HepG2 (cell line): ENCODE data around the gene SHISA5. TPM values are rescaled to one million over a fixed set of nuclear protein-coding genes. Genes with fewer than 3 reads are reported as not detected.

Experiments used
- BRD4 ChIP-seq: sonication (generic); formaldehyde crosslinking; IDR thresholded peaks from 2 replicates; pipeline ENCODE4 v1.4.0; 2020; ENCODE audit warnings: missing genetic modification reagents
- CAMTA2 ChIP-seq: sonication (generic); formaldehyde crosslinking; IDR thresholded peaks from 2 replicates; pipeline ENCODE4 v1.4.0; 2020; ENCODE audit warnings: mild to moderate bottlenecking, missing genetic modification reagents, borderline replicate concordance
- EZH2 ChIP-seq: conservative IDR thresholded peaks from 2 replicates; pipeline ENCODE4 v1.6.1; 2012; ENCODE audit warnings: mild to moderate bottlenecking, low read depth, low read length, moderate library complexity
- JUND ChIP-seq: sonication (generic); formaldehyde crosslinking; IDR thresholded peaks from 2 replicates; pipeline ENCODE4 v1.8.0; 2022; ENCODE audit warnings: mild to moderate bottlenecking, missing genetic modification reagents
- KDM3A ChIP-seq: IDR thresholded peaks from 2 replicates; pipeline ENCODE4 v1.6.1; 2018; ENCODE audit warnings: low read depth, missing compliant biosample characterization
- KDM4B ChIP-seq: sonication (generic); formaldehyde crosslinking; IDR thresholded peaks from 2 replicates; pipeline ENCODE4 v1.4.0; 2020; ENCODE audit warnings: missing genetic modification reagents
- KDM5B ChIP-seq: sonication (generic); formaldehyde crosslinking; IDR thresholded peaks from 2 replicates; pipeline ENCODE4 v1.4.0; 2020; ENCODE audit warnings: missing genetic modification reagents, mild to moderate bottlenecking, borderline replicate concordance
- SP5 ChIP-seq: IDR thresholded peaks from 2 replicates; pipeline ENCODE4 v1.6.1; 2016; ENCODE audit warnings: low read depth, borderline replicate concordance
- TGIF2 ChIP-seq: IDR thresholded peaks from 2 replicates; pipeline ENCODE4 v1.6.1; 2016; ENCODE audit warnings: control low read depth, missing compliant biosample characterization
- ZFP62 ChIP-seq: sonication (generic); formaldehyde crosslinking; IDR thresholded peaks from 2 replicates; pipeline ENCODE4 v1.4.0; 2020; ENCODE audit warnings: missing genetic modification reagents
- ZFP90 ChIP-seq: sonication (generic); formaldehyde crosslinking; IDR thresholded peaks from 2 replicates; pipeline ENCODE4 v1.8.0; 2022; ENCODE audit warnings: missing genetic modification reagents, mild to moderate bottlenecking, inconsistent platforms, borderline replicate concordance
- ZNF12 ChIP-seq: sonication (generic); formaldehyde crosslinking; IDR thresholded peaks from 2 replicates; pipeline ENCODE4 v1.5.0; 2020; ENCODE audit warnings: missing genetic modification reagents
- ZNF280B ChIP-seq: sonication (generic); formaldehyde crosslinking; IDR thresholded peaks from 2 replicates; pipeline ENCODE4 v1.5.0; 2020; ENCODE audit warnings: missing genetic modification reagents, mild to moderate bottlenecking, borderline replicate concordance
- ZNF44 ChIP-seq: sonication (generic); formaldehyde crosslinking; IDR thresholded peaks from 2 replicates; pipeline ENCODE4 v1.5.1; 2020; ENCODE audit warnings: mild to moderate bottlenecking, missing genetic modification reagents
- ZNF496 ChIP-seq: sonication (generic); formaldehyde crosslinking; IDR thresholded peaks from 2 replicates; pipeline ENCODE4 v1.8.1; 2023; ENCODE audit warnings: mild to moderate bottlenecking, moderate library complexity, missing genetic modification reagents; ENCODE audit not compliant: insufficient replicate concordance
- ZNF501 ChIP-seq: sonication (generic); formaldehyde crosslinking; IDR thresholded peaks from 2 replicates; pipeline ENCODE4 v1.5.1; 2020; ENCODE audit warnings: mild to moderate bottlenecking, moderate library complexity, missing genetic modification reagents
- ZNF547 ChIP-seq: sonication (generic); formaldehyde crosslinking; IDR thresholded peaks from 2 replicates; pipeline ENCODE4 v1.5.1; 2020; ENCODE audit warnings: mild to moderate bottlenecking, missing genetic modification reagents
- ZNF570 ChIP-seq: sonication (generic); formaldehyde crosslinking; IDR thresholded peaks from 2 replicates; pipeline ENCODE4 v1.4.0; 2020; ENCODE audit warnings: mild to moderate bottlenecking, missing genetic modification reagents, borderline replicate concordance
- ZNF678 ChIP-seq: sonication (generic); formaldehyde crosslinking; IDR thresholded peaks from 2 replicates; pipeline ENCODE4 v1.4.0; 2020; ENCODE audit warnings: mild to moderate bottlenecking, missing genetic modification reagents
- ZNF704 ChIP-seq: sonication (generic); formaldehyde crosslinking; IDR thresholded peaks from 2 replicates; pipeline ENCODE4 v1.8.1; 2023; ENCODE audit warnings: mild to moderate bottlenecking, inconsistent platforms, moderate library complexity, missing genetic modification reagents, borderline replicate concordance
- ZNF747 ChIP-seq: sonication (generic); formaldehyde crosslinking; IDR thresholded peaks from 2 replicates; pipeline ENCODE4 v1.8.1; 2023; ENCODE audit warnings: missing genetic modification reagents, mild to moderate bottlenecking, borderline replicate concordance
- ZNF780A ChIP-seq: sonication (generic); formaldehyde crosslinking; IDR thresholded peaks from 2 replicates; pipeline ENCODE4 v1.8.0; 2022; ENCODE audit warnings: mild to moderate bottlenecking, missing genetic modification reagents, moderate library complexity
- ZNF878 ChIP-seq: sonication (generic); formaldehyde crosslinking; IDR thresholded peaks from 2 replicates; pipeline ENCODE4 v1.8.1; 2023; ENCODE audit warnings: mild to moderate bottlenecking, missing genetic modification reagents, moderate library complexity
- polyA plus RNA-seq, 8 experiments: library from polyadenylated mRNA; depleted of rRNA in 3 of 8; stranded (reverse) in 7 of 8; unstranded in 1 of 8; fragments of >200 nt; fragmentation: Illumina TruSeq in 4 of 8; extraction: Trizol in 4 of 8; gene quantifications; 2 replicates each; pipeline versions ENCODE4 v1.2.1 to v1.2.3, GENCODE V29; 2011 to 2016; ENCODE audit warnings: low read depth in 4 of 8, missing spikeins in 1 of 8, mixed read lengths in 1 of 8; ENCODE audit not compliant: insufficient read depth in 1 of 8
- total RNA-seq, 5 experiments: library from RNA; depleted of rRNA; stranded (reverse); fragments of >200 nt; fragmentation: Illumina TruSeq; extraction: Trizol; gene quantifications; 2 replicates each; pipeline ENCODE4 v1.2.3, GENCODE V29; 2016; ENCODE audit warnings: low read depth in 1 of 5
- TF ChIP-seq, protein P1 (sequence below): sonication (generic); formaldehyde crosslinking; IDR thresholded peaks from 2 replicates; pipeline ENCODE4 v1.9.0; 2022; ENCODE audit warnings: missing genetic modification reagents, mild to moderate bottlenecking, borderline replicate concordance

Gene SHISA5
- total and polyA plus RNA-seq, 2 of the 13 experiments (the other 11 are each of a cell fraction or from before 2014, with no cell fraction given), result 75.8 to 91.4 TPM

DNA sequence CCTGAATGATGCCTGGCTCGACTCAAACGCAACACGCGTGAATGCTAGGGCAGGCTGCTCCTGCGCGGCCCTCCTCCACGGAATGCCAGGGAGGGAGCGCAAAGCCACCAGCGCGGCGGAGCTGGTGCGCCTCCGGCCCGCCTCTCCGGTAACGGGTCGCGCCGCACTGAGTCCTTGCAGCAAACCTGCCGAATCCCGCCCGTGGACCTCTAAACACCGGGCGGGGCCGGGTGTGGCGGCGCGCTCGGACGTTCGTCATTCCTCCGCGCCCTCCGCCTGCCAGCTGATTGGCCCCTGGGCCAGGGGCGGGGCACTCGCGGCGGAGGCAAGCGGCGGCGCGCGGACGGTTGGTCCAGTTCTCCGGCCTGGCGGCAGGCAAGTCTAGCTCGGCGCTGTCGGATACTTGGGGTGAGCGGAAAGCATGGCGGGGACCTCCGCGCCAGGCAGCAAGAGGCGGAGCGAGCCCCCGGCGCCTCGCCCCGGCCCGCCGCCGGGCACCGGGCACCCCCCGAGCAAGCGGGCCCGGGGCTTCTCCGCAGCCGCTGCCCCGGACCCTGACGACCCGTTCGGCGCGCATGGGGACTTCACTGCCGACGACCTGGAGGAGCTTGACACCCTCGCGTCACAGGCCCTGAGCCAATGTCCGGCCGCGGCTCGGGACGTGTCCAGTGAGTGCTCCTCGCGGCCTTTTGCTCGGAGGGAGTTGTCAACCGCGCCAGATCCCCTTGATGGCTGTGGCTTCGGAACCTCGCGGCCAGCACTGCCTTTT, 57.4 kb downstream of the SHISA5 start, which contains the start of gene ATRIP (continued):
- no peak for TF ChIP-seq ZNF704 (CRISPR knock-in tag)
- TF ChIP-seq ZNF780A (CRISPR knock-in tag), result peak; percentile 81; the same call in 1 of the 2 replicates
- TF ChIP-seq ZNF280B (CRISPR knock-in tag), result peak; percentile 52
- peak; percentile 66; the same call in 1 of the 2 replicates for TF ChIP-seq BRD4
- TF ChIP-seq ZNF547 (CRISPR knock-in tag), result peak; percentile 41
- TF ChIP-seq JUND (CRISPR knock-in tag), result no peak
- TF ChIP-seq ZNF12, result no peak
- TF ChIP-seq ZNF678 (CRISPR knock-in tag), result no peak
- TF ChIP-seq, protein P1, sequence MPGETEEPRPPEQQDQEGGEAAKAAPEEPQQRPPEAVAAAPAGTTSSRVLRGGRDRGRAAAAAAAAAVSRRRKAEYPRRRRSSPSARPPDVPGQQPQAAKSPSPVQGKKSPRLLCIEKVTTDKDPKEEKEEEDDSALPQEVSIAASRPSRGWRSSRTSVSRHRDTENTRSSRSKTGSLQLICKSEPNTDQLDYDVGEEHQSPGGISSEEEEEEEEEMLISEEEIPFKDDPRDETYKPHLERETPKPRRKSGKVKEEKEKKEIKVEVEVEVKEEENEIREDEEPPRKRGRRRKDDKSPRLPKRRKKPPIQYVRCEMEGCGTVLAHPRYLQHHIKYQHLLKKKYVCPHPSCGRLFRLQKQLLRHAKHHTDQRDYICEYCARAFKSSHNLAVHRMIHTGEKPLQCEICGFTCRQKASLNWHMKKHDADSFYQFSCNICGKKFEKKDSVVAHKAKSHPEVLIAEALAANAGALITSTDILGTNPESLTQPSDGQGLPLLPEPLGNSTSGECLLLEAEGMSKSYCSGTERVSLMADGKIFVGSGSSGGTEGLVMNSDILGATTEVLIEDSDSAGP (CRISPR knock-in tag), result peak; percentile 74
- TF ChIP-seq EZH2, result no peak
- no peak for TF ChIP-seq ZNF570 (CRISPR knock-in tag)
- peak; percentile 68; the same call in 1 of the 2 replicates for TF ChIP-seq KDM5B (CRISPR knock-in tag)
- TF ChIP-seq ZNF496, result no peak
- peak; percentile 42; the same call in 1 of the 2 replicates for TF ChIP-seq TGIF2 (CRISPR knock-in tag)
- TF ChIP-seq CAMTA2 (CRISPR knock-in tag), result 0 out of 2 replicates have a peak, but pooled peaks have one; percentile 38
- TF ChIP-seq SP5, result peak; percentile 93
- no peak for TF ChIP-seq ZFP62 (CRISPR knock-in tag)
- TF ChIP-seq ZNF747 (CRISPR knock-in tag), result peak; percentile 86
- no peak for TF ChIP-seq ZNF44 (CRISPR knock-in tag)
- 0 out of 2 replicates have a peak, but pooled peaks have one; percentile 17 for TF ChIP-seq ZNF878 (CRISPR knock-in tag)
- peak; percentile 75 for TF ChIP-seq ZFP90 (CRISPR knock-in tag)
- TF ChIP-seq KDM3A (CRISPR knock-in tag), result peak; percentile 60; the same call in 1 of the 2 replicates
- 0 out of 2 replicates have a peak, but pooled peaks have one; percentile 22 for TF ChIP-seq KDM4B (CRISPR knock-in tag)
- peak; percentile 61; the same call in 1 of the 2 replicates for TF ChIP-seq ZNF501 (CRISPR knock-in tag)
